ENCODE data around the gene RERE.

RERE gene

GRCh38 chr1:8370046-8370881, 447.2 kb downstream of the RERE start:
- FAIRE-seq, result no peak

- FAIRE-seq, result no peak
Observed at GRCh38 chr1:8368956-8369639, 448.3 kb downstream of the RERE start.

- FAIRE-seq, result no peak
Observed at GRCh38 chr1:8367571-8368194, 449.8 kb downstream of the RERE start.

GRCh38 chr1:8365661-8366362, 451.6 kb downstream of the RERE start:
- FAIRE-seq, result no peak

- FAIRE-seq, result no peak
Observed at GRCh38 chr1:8364528-8365442, 452.7 kb downstream of the RERE start.

- no peak for FAIRE-seq
Observed at GRCh38 chr1:8363767-8364301, 453.6 kb downstream of the RERE start.

GRCh38 chr1:8363186-8363766, 454.2 kb downstream of the RERE start:
- no peak for FAIRE-seq

GRCh38 chr1:8362701-8363101, 454.7 kb downstream of the RERE start:
- FAIRE-seq, result no peak

- no peak for FAIRE-seq
Observed at GRCh38 chr1:8361198-8361849, 456.1 kb downstream of the RERE start.

- FAIRE-seq, result no peak
Observed at GRCh38 chr1:8360493-8361197, 456.8 kb downstream of the RERE start.

- no peak for FAIRE-seq
Observed at GRCh38 chr1:8359617-8360481, 457.6 kb downstream of the RERE start.

GRCh38 chr1:8358897-8359616, 458.4 kb downstream of the RERE start:
- FAIRE-seq, result no peak

GRCh38 chr1:8358241-8358896, 459.1 kb downstream of the RERE start:
- no peak for FAIRE-seq

- FAIRE-seq, result no peak
Observed at GRCh38 chr1:8357329-8358101, 459.9 kb downstream of the RERE start.

- FAIRE-seq, result no peak
Observed at GRCh38 chr1:8356256-8357209, 460.9 kb downstream of the RERE start.

Measured in colon (tissue), 2 donors.